GM23248 (cell line): ENCODE results near the gene FBLIM1. TPM values are rescaled to one million over a fixed set of nuclear protein-coding genes. Genes with fewer than 3 reads are reported as not detected.
"Not testable (repeated sequence)": the region's sequence is repeated elsewhere in the genome, so short reads cannot be mapped to it uniquely, and the experiment has no call there.

Experiments
- DNase-seq: peaks from one replicate; pipeline ENCODE4 v3.0.0-alpha.2; 2015
- H2AFZ ChIP-seq: fragments of 200-600 bp; sonication (generic); 2 replicates; pipeline ENCODE4 v1.6.1; 2016; ENCODE audit warnings: antibody characterized with exemption
- H3F3A ChIP-seq: fragments of 200-600 bp; sonication (generic); 2 replicates; pipeline ENCODE4 v1.6.1; 2016; ENCODE audit warnings: mild to moderate bottlenecking, antibody characterized with exemption, mixed run types; ENCODE audit not compliant: insufficient read depth
- H3K27ac ChIP-seq: fragments of 200-600 bp; sonication (generic); 2 replicates; pipeline ENCODE4 v1.5.1; 2016; ENCODE audit warnings: mild to moderate bottlenecking
- H3K27me3 ChIP-seq: fragments of 200-600 bp; sonication (generic); replicated peaks from 2 replicates; pipeline ENCODE4 v1.6.1; 2016; ENCODE audit warnings: mild to moderate bottlenecking; ENCODE audit not compliant: insufficient read depth
- H3K36me3 ChIP-seq: fragments of 200-600 bp; sonication (generic); 2 replicates; pipeline ENCODE4 v1.6.1; 2016; ENCODE audit warnings: low read depth, mild to moderate bottlenecking
- H3K4me1 ChIP-seq: fragments of 200-600 bp; sonication (generic); 2 replicates; pipeline ENCODE4 v1.6.1; 2016; ENCODE audit warnings: mild to moderate bottlenecking; ENCODE audit not compliant: insufficient read depth
- H3K4me2 ChIP-seq: fragments of 200-600 bp; sonication (generic); one replicate; pipeline ENCODE4 v1.6.1; 2016; ENCODE audit warnings: mild to moderate bottlenecking; ENCODE audit not compliant: unreplicated experiment
- H3K4me3 ChIP-seq: fragments of 200-600 bp; sonication (generic); 2 replicates; pipeline ENCODE4 v1.5.1; 2016; ENCODE audit warnings: mild to moderate bottlenecking
- H3K79me2 ChIP-seq: fragments of 200-600 bp; sonication (generic); 2 replicates; pipeline ENCODE4 v1.6.1; 2016; ENCODE audit warnings: mild to moderate bottlenecking; ENCODE audit not compliant: insufficient read depth
- H3K9ac ChIP-seq: fragments of 200-600 bp; sonication (generic); 2 replicates; pipeline ENCODE4 v1.6.1; 2016; ENCODE audit warnings: mild to moderate bottlenecking
- H3K9me2 ChIP-seq: fragments of 200-600 bp; sonication (generic); 2 replicates; pipeline ENCODE4 v1.6.1; 2016; ENCODE audit warnings: mixed run types, mild to moderate bottlenecking, moderate library complexity; ENCODE audit not compliant: insufficient read depth
- H3K9me3 ChIP-seq: fragments of 200-600 bp; sonication (generic); one replicate; pipeline ENCODE4 v1.6.1; 2017; ENCODE audit warnings: low read depth
- H4K20me1 ChIP-seq: fragments of 200-600 bp; sonication (generic); 2 replicates; pipeline ENCODE4 v1.6.0; 2016; ENCODE audit not compliant: insufficient read depth
- EZH2 ChIP-seq: fragments of 200-600 bp; sonication (generic); IDR thresholded peaks from 2 replicates; pipeline ENCODE4 v1.6.1; 2018; ENCODE audit warnings: antibody characterized with exemption, mild to moderate bottlenecking; ENCODE audit not compliant: insufficient read depth, poor library complexity, severe bottlenecking
- EZH2phosphoT487 ChIP-seq: fragments of 200-600 bp; sonication (generic); IDR thresholded peaks from 2 replicates; pipeline ENCODE4 v1.6.1; 2018; ENCODE audit warnings: antibody characterized with exemption, moderate library complexity, mild to moderate bottlenecking, low read depth; ENCODE audit not compliant: insufficient read depth
- WGBS, 2 experiments: methylation state at CpG; one replicate each; pipeline ENCODE4 v1.1.6; 2015 to 2017; ENCODE audit warnings: low lambda C conversion rate in 2 of 2, low coverage in 1 of 2; ENCODE audit errors: missing lambda C conversion rate in 2 of 2; 5-methylcytosine and 5-hydroxymethylcytosine counted together
- in situ Hi-C: fragments of 300-500 bp; cut with MboI; formaldehyde crosslinking; loops from 2 replicates; pipeline ENCODE4 v1.15.0; 2020
- polyA plus RNA-seq: library from polyadenylated mRNA; unstranded; fragments of >200 nt; fragmentation: Nextera tagmentation; extraction: Ambion mirVana; gene quantifications from 2 replicates; pipeline ENCODE4 v1.2.1, GENCODE V29; 2016
- total RNA-seq: library from RNA; depleted of rRNA; stranded (reverse); fragments of >200 nt; shearing (Covaris generic); gene quantifications from 2 replicates; pipeline ENCODE4 v1.2.3, GENCODE V29; 2014

Gene FBLIM1
- total and polyA plus RNA-seq, 2 experiments from 2014 or later = 63.3 to 69.9 TPM

DNA sequence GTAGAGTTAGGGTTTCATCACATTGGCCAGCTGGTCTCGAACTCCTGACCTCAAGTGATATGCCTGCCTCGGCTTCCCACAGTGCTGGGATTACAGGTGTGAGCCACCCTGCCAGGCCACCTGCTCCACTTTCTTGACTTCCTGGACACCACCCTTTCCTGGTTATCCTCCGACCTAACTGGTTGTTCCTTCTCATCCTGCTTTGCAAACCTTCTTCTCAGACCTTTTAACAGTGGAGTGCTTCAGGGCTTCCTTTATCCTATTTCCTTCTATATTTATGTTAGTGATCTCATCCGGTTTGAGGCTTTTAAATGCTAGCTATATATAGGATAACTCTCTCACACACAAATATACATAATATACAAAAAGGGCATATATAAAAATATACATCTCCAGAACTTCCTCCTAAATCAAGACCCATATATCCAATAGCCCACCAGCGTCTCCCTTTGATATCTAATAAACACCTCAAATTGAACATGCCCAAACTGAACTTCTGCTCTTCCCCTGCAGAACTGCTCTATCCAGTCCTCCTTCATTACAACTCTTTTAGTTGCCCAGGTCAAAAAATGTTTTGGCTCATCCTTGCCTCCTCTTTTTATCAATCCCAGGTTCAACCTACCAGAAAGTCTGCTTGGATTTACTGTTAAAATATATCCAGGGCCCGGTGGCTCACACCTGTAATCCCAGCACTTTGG, 68.4 kb downstream of the FBLIM1 start:
- in situ Hi-C loops = no loop called here
- Histone ChIP-seq H3K4me1 (peaks cover 7% of the 10 kb centered on the region), H3K9me2 (no peaks in the 10 kb centered on the region), H3K27ac (no peak overlapping the region), H3F3A (peaks cover 5% of the 10 kb centered on the region), H4K20me1 (no peaks in the 10 kb centered on the region), H3K79me2 (peaks cover 5% of the 10 kb centered on the region; the same call in 1 of the 2 replicates), H3K4me2 (no peak overlapping the region), H3K27me3 (no peaks in the 10 kb centered on the region), H3K4me3 (no peak overlapping the region), H2AFZ (no peak overlapping the region), H3K36me3 (no peaks in the 10 kb centered on the region), H3K9me3 (no peaks in the 10 kb centered on the region), H3K9ac (no peak overlapping the region)
- TF ChIP-seq EZH2phosphoT487 (no peak), EZH2 (no peak)
- no peak for DNase-seq
- 98% methylated on average over 6 of the region's 6 CpGs for WGBS, 2 experiments

DNA sequence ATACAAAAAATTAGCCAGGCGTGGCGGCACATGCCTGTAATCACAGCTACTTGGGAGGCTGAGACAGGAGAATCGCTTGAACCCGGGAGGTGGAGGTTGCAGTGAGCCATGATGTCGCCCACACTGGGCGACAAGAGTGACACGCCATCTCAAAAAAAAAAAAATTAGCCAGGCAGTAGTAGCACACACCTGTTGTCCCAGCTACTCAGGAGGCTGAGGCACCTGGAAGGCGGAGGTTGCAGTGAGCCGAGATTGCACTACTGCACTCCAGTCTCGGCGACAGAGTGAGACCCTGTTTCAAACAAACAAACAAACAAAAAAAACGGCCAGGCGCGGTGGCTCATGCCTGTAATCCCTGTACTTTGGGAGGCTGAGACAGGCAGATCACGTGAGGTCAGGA, 69.0 kb downstream of the FBLIM1 start:
- H3K9me2 ChIP-seq, H4K20me1 ChIP-seq, H2AFZ ChIP-seq, H3K4me3 ChIP-seq, H3K36me3 ChIP-seq, DNase-seq, H3K27me3 ChIP-seq, H3K9me3 ChIP-seq, H3K27ac ChIP-seq, H3K4me2 ChIP-seq, H3F3A ChIP-seq, H3K9ac ChIP-seq, in situ Hi-C loops: not testable (repeated sequence)
- Histone ChIP-seq H3K4me1 (peaks cover 10% of the 10 kb centered on the region), H3K79me2 (peaks cover 11% of the 10 kb centered on the region; the same call in 1 of the 2 replicates)
- 95% methylated on average over 14 to 15 of the region's 15 CpGs for WGBS, 2 experiments

DNA sequence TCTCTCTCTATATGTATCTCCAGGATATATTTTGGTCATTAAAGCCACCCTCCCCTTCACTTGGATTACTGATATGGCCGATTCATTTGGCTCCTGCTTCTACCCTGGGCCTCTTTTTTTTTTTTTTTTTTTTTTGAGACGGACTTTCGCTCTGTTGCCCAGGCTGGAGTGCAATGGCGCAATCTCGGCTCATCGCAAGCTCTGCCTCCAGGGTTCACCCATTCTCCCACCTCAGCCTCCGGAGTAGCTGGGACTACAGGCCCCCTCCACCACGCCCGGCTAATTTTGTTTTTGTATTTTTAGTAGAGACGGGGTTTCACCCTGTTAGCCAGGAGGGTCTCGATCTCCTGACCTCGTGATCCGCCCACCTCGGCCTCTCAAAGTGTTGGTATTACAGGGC, 70.3 kb downstream of the FBLIM1 start:
- 93 to 95% methylated on average over 14 of the region's 14 CpGs for WGBS, 2 experiments
- in situ Hi-C loops, H3K4me2 ChIP-seq, H3K4me3 ChIP-seq, H3K9ac ChIP-seq, H3K27me3 ChIP-seq, H3K36me3 ChIP-seq, H4K20me1 ChIP-seq, H3K27ac ChIP-seq, DNase-seq, H3K9me2 ChIP-seq, H2AFZ ChIP-seq, H3K9me3 ChIP-seq: not testable (repeated sequence)
- H3F3A ChIP-seq = peaks cover 19% of the 10 kb centered on the region
- peaks cover 16% of the 10 kb centered on the region for H3K79me2 ChIP-seq
- peaks cover 14% of the 10 kb centered on the region for H3K4me1 ChIP-seq

DNA sequence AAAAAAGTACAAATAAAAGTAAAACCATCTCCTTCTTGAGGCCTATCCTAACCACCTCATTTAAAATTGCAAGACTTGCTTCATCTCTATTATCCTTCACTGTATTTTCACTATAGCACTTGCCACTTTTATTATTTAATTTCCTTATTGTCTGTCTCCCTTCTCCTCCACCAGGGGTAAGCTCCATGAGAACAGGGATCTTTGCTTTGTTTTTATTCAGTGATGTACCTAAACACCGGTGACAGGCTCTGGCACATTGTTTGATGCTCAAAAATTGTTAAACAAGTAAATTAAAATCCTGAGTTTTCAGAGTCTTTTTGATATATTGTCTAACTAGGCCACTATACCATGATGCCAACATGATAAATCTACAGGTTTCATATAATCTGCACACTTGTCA, 71.7 kb downstream of the FBLIM1 start:
- Histone ChIP-seq H2AFZ (no peak overlapping the region), H3K9ac (no peak overlapping the region), H3F3A (peaks cover 27% of the 10 kb centered on the region), H3K27ac (no peak overlapping the region), H3K4me3 (no peak overlapping the region), H3K9me3 (no peaks in the 10 kb centered on the region), H3K27me3 (no peaks in the 10 kb centered on the region), H3K36me3 (no peaks in the 10 kb centered on the region), H4K20me1 (no peaks in the 10 kb centered on the region), H3K79me2 (peaks cover 17% of the 10 kb centered on the region), H3K9me2 (no peaks in the 10 kb centered on the region), H3K4me2 (no peak overlapping the region), H3K4me1 (peaks cover 14% of the 10 kb centered on the region)
- TF ChIP-seq EZH2phosphoT487 (no peak), EZH2 (no peak)
- DNase-seq = no peak
- WGBS, 2 experiments = 97 to 98% methylated on average over 1 of the region's 1 CpG
- in situ Hi-C loops = no loop called here

DNA sequence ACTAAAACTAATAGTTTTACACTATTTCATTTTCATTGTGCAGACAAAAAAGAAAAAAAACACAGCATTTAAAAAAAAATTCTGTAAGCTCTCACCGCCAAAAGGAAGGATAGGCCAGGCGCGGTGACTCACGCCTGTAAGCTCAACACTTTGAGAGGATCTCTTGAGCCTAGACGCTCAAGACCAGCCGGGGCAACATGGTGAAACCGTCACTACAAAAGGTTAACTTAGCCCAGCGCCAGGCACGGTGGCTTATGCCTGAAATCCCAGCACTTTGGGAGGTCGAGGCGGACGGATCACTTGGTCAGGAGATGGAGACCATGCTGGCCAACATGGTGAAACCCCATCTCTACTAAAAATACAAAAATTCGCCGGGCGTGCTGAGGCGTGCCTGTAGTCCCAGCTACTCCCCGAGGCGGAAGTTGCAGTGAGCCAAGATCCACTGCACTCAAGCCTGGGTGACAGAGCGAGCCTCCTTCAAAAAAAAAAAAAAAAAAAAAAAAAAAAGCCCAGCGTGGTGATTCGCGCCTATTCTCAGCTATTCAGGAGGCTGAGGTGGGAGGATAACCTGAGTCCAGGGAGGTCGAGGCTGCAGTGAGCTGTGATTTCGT, 74.6 kb downstream of the FBLIM1 start:
- H3K27ac ChIP-seq = peak overlapping the region; percentile 99
- peak overlapping the region; percentile 87 for H2AFZ ChIP-seq
- H3K79me2 ChIP-seq = peaks cover 24% of the 10 kb centered on the region
- in situ Hi-C loops = no loop called here
- peaks cover 24% of the 10 kb centered on the region for H3F3A ChIP-seq
- peaks cover 8% of the 10 kb centered on the region for H3K4me1 ChIP-seq
- H3K36me3 ChIP-seq = no peaks in the 10 kb centered on the region
- no peaks in the 10 kb centered on the region for H3K9me3 ChIP-seq
- no peaks in the 10 kb centered on the region for H3K9me2 ChIP-seq
- peak overlapping the region; percentile 100 for H3K4me2 ChIP-seq
- no peaks in the 10 kb centered on the region for H4K20me1 ChIP-seq
- WGBS, 2 experiments = 2 to 3% methylated on average over 23 to 24 of the region's 24 CpGs
- peak overlapping the region; percentile 98 for H3K9ac ChIP-seq
- peak overlapping the region; percentile 85 for H3K4me3 ChIP-seq
- no peaks in the 10 kb centered on the region for H3K27me3 ChIP-seq
- TF ChIP-seq EZH2phosphoT487 (no peak), EZH2 (no peak)
- DNase-seq = peak; percentile 93
